Stimulated activated CD8-positive, alpha-beta memory T cell treated with anti-CD3 and anti-CD28 coated beads, Interleukin-7, amount 100 ng/mL, for 48 hours (primary cell): ENCODE measurements around the gene EEF1A2.

ENCODE experiments used
- DNase-seq, 2 donors: peaks; one replicate each; pipeline ENCODE4 v3.0.0-alpha.2; 2020; ENCODE audit warnings: low read depth in 1 of 2; ENCODE audit errors: extremely low read depth in 1 of 2

Gene EEF1A2

GRCh38 chr20:63498960-63499337, at the start of gene EEF1A2:
Gene EEF1A2, minus strand, starts transcription at chr20:63499083. Its CDS starts 1,320 bp downstream, at chr20:63497763.
- no peak for DNase-seq

GRCh38 chr20:63548542-63548941, 49.7 kb upstream of the EEF1A2 start:
- no peak for DNase-seq

GRCh38 chr20:63547725-63548480, 49.0 kb upstream of the EEF1A2 start, which contains the start of gene SRMS:
Gene SRMS, minus strand, starts transcription at chr20:63547749. Its CDS starts 286 bp downstream, at chr20:63547463.
- DNase-seq = no peak

- DNase-seq = no peak
Measured at GRCh38 chr20:63546956-63547724, 48.3 kb upstream of the EEF1A2 start.

- DNase-seq = no peak
Measured at GRCh38 chr20:63546256-63546955, 47.5 kb upstream of the EEF1A2 start.

- no peak for DNase-seq
Measured at GRCh38 chr20:63545814-63546213, 46.9 kb upstream of the EEF1A2 start.

- DNase-seq = no peak
Measured at GRCh38 chr20:63544958-63545516, 46.2 kb upstream of the EEF1A2 start.

- no peak for DNase-seq
Measured at GRCh38 chr20:63544241-63544957, 45.5 kb upstream of the EEF1A2 start.

- no peak for DNase-seq
Measured at GRCh38 chr20:63543733-63544132, 44.9 kb upstream of the EEF1A2 start.

- no peak for DNase-seq
Measured at GRCh38 chr20:63543131-63543530, 44.2 kb upstream of the EEF1A2 start.

- no peak for DNase-seq
Measured at GRCh38 chr20:63542696-63543095, 43.8 kb upstream of the EEF1A2 start.

GRCh38 chr20:63542031-63542559, 43.2 kb upstream of the EEF1A2 start:
- no peak for DNase-seq

- DNase-seq = no peak
Measured at GRCh38 chr20:63541371-63541770, 42.5 kb upstream of the EEF1A2 start.

GRCh38 chr20:63540417-63541186, 41.7 kb upstream of the EEF1A2 start:
- DNase-seq = no peak

GRCh38 chr20:63539441-63540370, 40.8 kb upstream of the EEF1A2 start:
- DNase-seq = no peak

GRCh38 chr20:63539092-63539430, 40.2 kb upstream of the EEF1A2 start:
- no peak for DNase-seq

GRCh38 chr20:63538204-63539091, 39.6 kb upstream of the EEF1A2 start:
- no peak for DNase-seq
